ENCODE data around the gene TICRR. TPM values are rescaled to one million over a fixed set of nuclear protein-coding genes. Genes with fewer than 3 reads are reported as not detected.
A peak's percentile ranks its signal among the peaks of the same experiment; 100 is the strongest.

TICRR gene
- total RNA-seq, 4 donors from 2014 or later, result 0.76 to 1.5 (median 0.99) TPM

- peaks cover 13% of the 10 kb centered on the region for H3K27me3 ChIP-seq
- peaks cover 13% of the 10 kb centered on the region for H3K4me1 ChIP-seq
- peak overlapping the region; percentile 71 for H3K4me3 ChIP-seq
- H3K27ac ChIP-seq, result no peak overlapping the region
- H3K9me3 ChIP-seq, result no peaks in the 10 kb centered on the region
- 44% methylated on average over 14 of the region's 14 CpGs for WGBS
- DNase-seq (ENCODE audit: low spot score in 2 of 2), result peak in 1 of 2 donors; percentile 53
- no peak for TF ChIP-seq POLR2AphosphoS5 (IDR thresholded peaks at IDR 0.05)
- no peak for TF ChIP-seq EP300 (IDR thresholded peaks at IDR 0.05)
- H3K36me3 ChIP-seq, result no peaks in the 10 kb centered on the region
Observed at GRCh38 chr15:89654301-89654761, 79.1 kb downstream of the TICRR start.

GRCh38 chr15:89654847-89655805, 79.9 kb downstream of the TICRR start, which contains the start of gene KIF7:
Gene KIF7, minus strand, starts transcription at chr15:89655467. Its CDS starts 2,537 bp downstream, at chr15:89652930.
- TF ChIP-seq CTCF (IDR thresholded peaks at IDR 0.05), result no peak
- TF ChIP-seq EP300 (IDR thresholded peaks at IDR 0.05), result no peak
- TF ChIP-seq POLR2AphosphoS5 (IDR thresholded peaks at IDR 0.05), result no peak
- no peak for TF ChIP-seq POLR2A (IDR thresholded peaks at IDR 0.05)
- peak; percentile 63 to 78 for DNase-seq (ENCODE audit: low spot score in 2 of 2)
- 8% methylated on average over 26 of the region's 87 CpGs for WGBS

GRCh38 chr15:89656116-89656815, 81.0 kb downstream of the TICRR start:
- no peak for DNase-seq (ENCODE audit: low spot score in 2 of 2)
- H3K4me3 ChIP-seq, result no peak overlapping the region
- peaks cover 13% of the 10 kb centered on the region for H3K4me1 ChIP-seq
- 79% methylated on average over 7 of the region's 7 CpGs for WGBS
- no peaks in the 10 kb centered on the region for H3K9me3 ChIP-seq
- H3K36me3 ChIP-seq, result no peaks in the 10 kb centered on the region
- no peak overlapping the region for H3K27ac ChIP-seq
- H3K27me3 ChIP-seq, result peaks cover 13% of the 10 kb centered on the region
- TF ChIP-seq POLR2AphosphoS5 (IDR thresholded peaks at IDR 0.05) (no peak), POLR2A (IDR thresholded peaks at IDR 0.05) (no peak), CTCF (IDR thresholded peaks at IDR 0.05) (no peak), EP300 (IDR thresholded peaks at IDR 0.05) (no peak)

More at GRCh38 chr15:89654847-89655805, 79.9 kb downstream of the TICRR start, which contains the start of gene KIF7:
- Histone ChIP-seq H3K4me3 (peak within 1 kb of the TSS; percentile 71), H3K9me3 (no peaks in the 10 kb centered on the region), H3K27ac (peak within 1 kb of the TSS; percentile 46), H3K36me3 (no peaks in the 10 kb centered on the region), H3K4me1 (peaks cover 13% of the 10 kb centered on the region), H3K27me3 (peaks cover 13% of the 10 kb centered on the region)

- no peak overlapping the region for H3K4me3 ChIP-seq
- H3K27me3 ChIP-seq, result peaks cover 13% of the 10 kb centered on the region
- H3K4me1 ChIP-seq, result peaks cover 18% of the 10 kb centered on the region
- no peaks in the 10 kb centered on the region for H3K9me3 ChIP-seq
- H3K27ac ChIP-seq, result no peak overlapping the region
- H3K36me3 ChIP-seq, result no peaks in the 10 kb centered on the region
- no peak for DNase-seq (ENCODE audit: low spot score in 2 of 2)
- WGBS, result 72% methylated on average over 5 of the region's 5 CpGs
- TF ChIP-seq EP300 (IDR thresholded peaks at IDR 0.05), result no peak
- TF ChIP-seq CTCF (IDR thresholded peaks at IDR 0.05), result no peak
- TF ChIP-seq POLR2AphosphoS5 (IDR thresholded peaks at IDR 0.05), result no peak
- TF ChIP-seq POLR2A (IDR thresholded peaks at IDR 0.05), result no peak
Observed at GRCh38 chr15:89657686-89658200, 82.5 kb downstream of the TICRR start.

GRCh38 chr15:89659295-89659694, 84.0 kb downstream of the TICRR start:
- H3K4me3 ChIP-seq, result no peak overlapping the region
- no peaks in the 10 kb centered on the region for H3K36me3 ChIP-seq
- H3K4me1 ChIP-seq, result peaks cover 22% of the 10 kb centered on the region
- no peaks in the 10 kb centered on the region for H3K9me3 ChIP-seq
- peak in 1 of 2 donors; percentile 1 for DNase-seq (ENCODE audit: low spot score in 2 of 2)
- no peak for TF ChIP-seq POLR2A (IDR thresholded peaks at IDR 0.05)
- WGBS, result 92% methylated on average over 2 of the region's 2 CpGs
- H3K27me3 ChIP-seq, result peaks cover 12% of the 10 kb centered on the region
- H3K27ac ChIP-seq, result no peak overlapping the region

Measured in suprapubic skin (tissue), 4 donors.